ENCODE data around the gene ALX3.

DNA sequence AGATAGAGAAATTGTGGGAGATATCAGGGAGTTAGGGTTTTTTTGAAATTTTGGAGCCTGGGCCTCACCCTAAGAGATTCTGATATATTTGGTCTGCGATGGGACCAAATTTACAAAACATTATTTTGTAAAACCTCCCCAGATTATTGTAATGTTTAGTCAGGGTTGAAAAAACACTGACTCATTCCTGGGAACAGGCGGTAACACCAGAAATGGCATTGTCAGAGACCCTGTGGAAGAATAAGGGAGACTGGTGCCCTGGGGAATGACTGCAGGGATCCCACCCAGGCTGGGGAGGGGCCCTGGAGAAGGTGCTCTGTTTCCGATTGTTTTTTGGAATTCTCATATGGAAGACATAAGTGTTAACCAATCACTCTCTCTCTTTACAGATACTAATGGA, 49.2 kb downstream of the ALX3 start:
- TF ChIP-seq, protein P1, sequence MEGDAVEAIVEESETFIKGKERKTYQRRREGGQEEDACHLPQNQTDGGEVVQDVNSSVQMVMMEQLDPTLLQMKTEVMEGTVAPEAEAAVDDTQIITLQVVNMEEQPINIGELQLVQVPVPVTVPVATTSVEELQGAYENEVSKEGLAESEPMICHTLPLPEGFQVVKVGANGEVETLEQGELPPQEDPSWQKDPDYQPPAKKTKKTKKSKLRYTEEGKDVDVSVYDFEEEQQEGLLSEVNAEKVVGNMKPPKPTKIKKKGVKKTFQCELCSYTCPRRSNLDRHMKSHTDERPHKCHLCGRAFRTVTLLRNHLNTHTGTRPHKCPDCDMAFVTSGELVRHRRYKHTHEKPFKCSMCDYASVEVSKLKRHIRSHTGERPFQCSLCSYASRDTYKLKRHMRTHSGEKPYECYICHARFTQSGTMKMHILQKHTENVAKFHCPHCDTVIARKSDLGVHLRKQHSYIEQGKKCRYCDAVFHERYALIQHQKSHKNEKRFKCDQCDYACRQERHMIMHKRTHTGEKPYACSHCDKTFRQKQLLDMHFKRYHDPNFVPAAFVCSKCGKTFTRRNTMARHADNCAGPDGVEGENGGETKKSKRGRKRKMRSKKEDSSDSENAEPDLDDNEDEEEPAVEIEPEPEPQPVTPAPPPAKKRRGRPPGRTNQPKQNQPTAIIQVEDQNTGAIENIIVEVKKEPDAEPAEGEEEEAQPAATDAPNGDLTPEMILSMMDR (IDR thresholded peaks at IDR 0.05; ENCODE audit: control extremely low read depth in 1 of 3, insufficient read depth in 1 of 3, low read depth in 1 of 3, low read length in 3 of 3) = no peak
- TF ChIP-seq SIN3A (conservative IDR thresholded peaks at IDR 0.05 in 1 of 2, IDR thresholded peaks at IDR 0.05 in 1 of 2; ENCODE audit: low read depth in 1 of 2, low read length in 2 of 2) (no peak), SP1 (IDR thresholded peaks at IDR 0.05; ENCODE audit: low read depth, low read length) (no peak), MAX (IDR thresholded peaks at IDR 0.05) (no peak), TAF1 (IDR thresholded peaks at IDR 0.05; ENCODE audit: low read depth, low read length) (no peak), EZH2 (IDR thresholded peaks at IDR 0.05; ENCODE audit: low read depth, low read length, severe bottlenecking) (no peak), JUN (IDR thresholded peaks at IDR 0.05; ENCODE audit: low read depth, low read length) (no peak), ATF3 (IDR thresholded peaks at IDR 0.05; ENCODE audit: insufficient read depth, low read depth, low read length) (no peak), MAFK (IDR thresholded peaks at IDR 0.05; ENCODE audit: low read depth, low read length) (no peak), RXRA (IDR thresholded peaks at IDR 0.05; ENCODE audit: insufficient read depth, low read depth, low read length) (no peak)

Data from H1 (cell line).